Measurements from ENCODE around the gene CPNE4.

GRCh38 chr3:131616719-131617118 lies 418.1 kb downstream of the CPNE4 start:
- no peak for TF ChIP-seq CTCF (IDR thresholded peaks at IDR 0.05)
- no peak for TF ChIP-seq POLR2A (IDR thresholded peaks at IDR 0.05)
